ACC112 (cell line): ENCODE results near the gene MIF4GD.

Experiments used
- H2AFZ ChIP-seq: fragments of 200-600 bp; sonication (generic); one replicate; pipeline ENCODE4 v1.6.0; 2017; ENCODE audit warnings: antibody characterized with exemption, low read length; ENCODE audit not compliant: unreplicated experiment
- H3K27ac ChIP-seq: fragments of 200-600 bp; sonication (generic); 2 replicates; pipeline ENCODE4 v1.5.1; 2014; ENCODE audit warnings: low read depth, mild to moderate bottlenecking, antibody characterized with exemption, low read length, moderate library complexity
- H3K27me3 ChIP-seq: fragments of 200-600 bp; sonication (generic); 2 replicates; pipeline ENCODE4 v1.6.1; 2014; ENCODE audit warnings: mild to moderate bottlenecking, antibody characterized with exemption, low read length, moderate library complexity, mixed read lengths; ENCODE audit not compliant: insufficient read depth
- H3K36me3 ChIP-seq: fragments of 200-600 bp; sonication (generic); 2 replicates; pipeline ENCODE4 v1.6.1; 2016; ENCODE audit warnings: mild to moderate bottlenecking, antibody characterized with exemption, low read length, moderate library complexity, mixed read lengths; ENCODE audit not compliant: insufficient read depth
- H3K4me1 ChIP-seq: fragments of 200-600 bp; sonication (generic); one replicate; pipeline ENCODE4 v1.6.1; 2016; ENCODE audit warnings: low read length, mixed read lengths; ENCODE audit not compliant: insufficient read depth, unreplicated experiment, control insufficient read depth
- H3K4me3 ChIP-seq: fragments of 200-600 bp; sonication (generic); 2 replicates; pipeline ENCODE4 v1.5.1; 2014; ENCODE audit warnings: mild to moderate bottlenecking, low read depth, low read length
- H3K79me2 ChIP-seq: fragments of 200-600 bp; sonication (generic); one replicate; pipeline ENCODE4 v1.6.0; 2016; ENCODE audit warnings: low read length; ENCODE audit not compliant: control insufficient read depth, unreplicated experiment, insufficient read depth

Gene MIF4GD

GRCh38 chr17:75241502-75241901 lies 29.5 kb downstream of the MIF4GD start:
- peak overlapping the region; percentile 32; the same call in 1 of the 2 replicates for H3K4me3 ChIP-seq
- H3K4me1 ChIP-seq, result peaks cover 26% of the 10 kb centered on the region
- no peaks in the 10 kb centered on the region for H3K27me3 ChIP-seq
- peaks cover under 1% of the 10 kb centered on the region for H3K79me2 ChIP-seq
- H3K27ac ChIP-seq, result peak overlapping the region; percentile 90
- H2AFZ ChIP-seq, result no peak overlapping the region
- H3K36me3 ChIP-seq, result peaks cover 24% of the 10 kb centered on the region; the same call in 1 of the 2 replicates

DNA sequence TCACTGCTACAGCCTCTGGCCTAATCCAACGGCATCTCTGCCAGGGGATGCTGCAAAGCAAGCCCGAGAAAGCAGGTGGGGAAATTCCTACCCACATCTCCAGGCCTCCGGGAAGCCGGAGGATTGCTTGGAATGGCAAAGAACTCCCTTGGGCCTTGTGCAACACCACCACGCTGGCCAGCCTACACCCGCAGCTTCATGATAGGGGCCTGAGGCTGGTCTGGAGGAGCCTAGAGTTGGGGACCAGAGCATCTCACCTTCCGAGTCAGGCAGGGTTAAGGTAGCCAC lies 29.9 kb downstream of the MIF4GD start:
- Histone ChIP-seq H3K4me3 (peak overlapping the region; percentile 32; the same call in 1 of the 2 replicates), H3K27ac (peak overlapping the region; percentile 90), H3K4me1 (peaks cover 26% of the 10 kb centered on the region), H3K27me3 (no peaks in the 10 kb centered on the region), H3K79me2 (no peaks in the 10 kb centered on the region), H2AFZ (no peak overlapping the region), H3K36me3 (peaks cover 24% of the 10 kb centered on the region; the same call in 1 of the 2 replicates)

GRCh38 chr17:75240394-75241142 lies 30.5 kb downstream of the MIF4GD start:
- Histone ChIP-seq H3K27me3 (no peaks in the 10 kb centered on the region), H3K36me3 (peaks cover 25% of the 10 kb centered on the region; the same call in 1 of the 2 replicates), H2AFZ (no peak overlapping the region), H3K4me3 (no peak overlapping the region), H3K27ac (peak overlapping the region; percentile 90; the same call in 1 of the 2 replicates), H3K4me1 (peaks cover 26% of the 10 kb centered on the region), H3K79me2 (no peaks in the 10 kb centered on the region)

DNA sequence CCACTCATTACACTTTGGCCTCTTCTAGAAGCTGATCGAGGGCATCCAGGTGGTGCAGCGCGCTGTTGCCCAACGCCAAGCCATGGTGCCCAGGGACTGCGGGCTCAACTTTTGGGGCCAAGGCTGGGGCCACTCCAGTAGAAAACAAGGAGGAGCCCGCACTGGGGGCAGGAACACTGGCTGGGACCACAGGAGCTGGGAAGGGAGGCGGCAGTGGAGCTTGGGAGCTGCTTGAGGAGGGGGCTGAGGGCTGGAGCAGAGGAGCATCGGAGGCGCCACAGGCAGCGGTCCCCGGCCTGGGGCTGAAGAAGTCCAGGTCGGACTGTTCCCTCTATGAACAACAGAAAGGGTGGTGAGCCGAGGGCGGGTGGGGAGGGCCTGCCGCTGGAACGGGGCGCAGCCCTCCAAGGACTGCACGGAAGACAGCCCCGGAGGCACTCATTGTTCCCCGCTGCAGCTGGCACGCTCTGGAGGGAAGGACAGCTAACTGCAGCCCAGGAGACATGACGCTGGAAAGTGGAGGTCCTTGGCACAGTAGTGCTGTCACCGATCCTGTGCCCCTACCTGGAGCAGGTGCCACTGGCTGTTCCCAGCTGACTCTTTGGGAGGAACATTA lies 31.1 kb downstream of the MIF4GD start:
- H3K79me2 ChIP-seq, result no peaks in the 10 kb centered on the region
- peaks cover 29% of the 10 kb centered on the region; the same call in 1 of the 2 replicates for H3K36me3 ChIP-seq
- no peak overlapping the region for H3K27ac ChIP-seq
- no peaks in the 10 kb centered on the region for H3K27me3 ChIP-seq
- no peak overlapping the region for H3K4me3 ChIP-seq
- peaks cover 26% of the 10 kb centered on the region for H3K4me1 ChIP-seq
- H2AFZ ChIP-seq, result no peak overlapping the region

- peaks cover 26% of the 10 kb centered on the region for H3K4me1 ChIP-seq
- H3K27me3 ChIP-seq, result no peaks in the 10 kb centered on the region
- H2AFZ ChIP-seq, result no peak overlapping the region
- peaks cover 33% of the 10 kb centered on the region; the same call in 1 of the 2 replicates for H3K36me3 ChIP-seq
- H3K79me2 ChIP-seq, result no peaks in the 10 kb centered on the region
- no peak overlapping the region for H3K27ac ChIP-seq
- H3K4me3 ChIP-seq, result no peak overlapping the region
Measured at GRCh38 chr17:75239214-75239613, 31.8 kb downstream of the MIF4GD start.

- Histone ChIP-seq H3K27ac (no peak overlapping the region), H3K79me2 (no peaks in the 10 kb centered on the region), H2AFZ (no peak overlapping the region), H3K36me3 (peaks cover 33% of the 10 kb centered on the region; the same call in 1 of the 2 replicates), H3K27me3 (no peaks in the 10 kb centered on the region), H3K4me1 (peaks cover 26% of the 10 kb centered on the region), H3K4me3 (no peak overlapping the region)
Measured at GRCh38 chr17:75238684-75239191, 32.3 kb downstream of the MIF4GD start.

DNA sequence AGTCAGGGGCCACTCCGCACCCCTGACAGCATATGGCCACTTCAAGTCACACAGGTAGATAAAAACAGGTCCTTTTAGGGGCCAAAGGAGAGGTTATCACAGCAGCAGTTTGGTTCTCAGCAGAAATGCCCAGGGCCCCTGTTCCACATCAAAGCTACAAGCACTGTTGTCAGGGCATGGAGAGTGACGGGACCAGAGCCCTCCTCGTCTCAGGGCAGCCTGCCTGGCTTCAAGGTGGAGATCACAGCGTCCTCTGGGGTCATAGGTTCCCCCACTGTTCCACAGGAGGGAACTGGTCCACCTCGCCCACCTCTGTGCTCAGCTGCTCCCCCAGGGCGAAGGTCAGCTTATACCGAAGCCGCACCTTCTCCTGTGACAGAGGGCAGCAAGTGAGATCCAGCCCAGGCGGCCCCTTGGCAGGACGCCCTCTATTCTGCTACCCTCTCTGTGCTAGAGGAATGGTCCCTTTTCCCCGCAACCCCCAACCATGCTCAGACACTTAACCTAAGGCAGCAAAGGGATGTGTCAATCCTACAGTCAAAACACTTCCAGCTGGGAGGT lies 32.9 kb downstream of the MIF4GD start:
- no peak overlapping the region for H3K27ac ChIP-seq
- H3K36me3 ChIP-seq, result peaks cover 30% of the 10 kb centered on the region; the same call in 1 of the 2 replicates

GRCh38 chr17:75237100-75238014 lies 33.7 kb downstream of the MIF4GD start:
- Histone ChIP-seq H3K27me3 (no peaks in the 10 kb centered on the region), H3K36me3 (peaks cover 33% of the 10 kb centered on the region; the same call in 1 of the 2 replicates), H3K4me1 (peaks cover 23% of the 10 kb centered on the region), H3K27ac (no peak overlapping the region), H2AFZ (no peak overlapping the region), H3K79me2 (no peaks in the 10 kb centered on the region), H3K4me3 (no peak overlapping the region)

More for the DNA sequence above, 32.9 kb downstream of the MIF4GD start:
- Histone ChIP-seq H3K4me3 (no peak overlapping the region), H3K27me3 (no peaks in the 10 kb centered on the region), H3K4me1 (peaks cover 26% of the 10 kb centered on the region), H2AFZ (no peak overlapping the region), H3K79me2 (no peaks in the 10 kb centered on the region)

GRCh38 chr17:75232786-75233185 lies 38.2 kb downstream of the MIF4GD start:
- no peaks in the 10 kb centered on the region for H3K79me2 ChIP-seq
- H3K27me3 ChIP-seq, result no peaks in the 10 kb centered on the region
- no peak overlapping the region for H3K4me3 ChIP-seq
- no peak overlapping the region for H3K27ac ChIP-seq
- H3K4me1 ChIP-seq, result no peaks in the 10 kb centered on the region
- H3K36me3 ChIP-seq, result peaks cover 20% of the 10 kb centered on the region
- no peak overlapping the region for H2AFZ ChIP-seq
